OCI-LY3 (cell line): ENCODE data around the gene CBR4.

Experiments
- H2AFZ ChIP-seq: fragments of 200-600, 300-600 bp; shearing (Covaris generic); 2 replicates; pipeline ENCODE4 v1.6.0; 2014; ENCODE audit warnings: antibody characterized with exemption, low read depth, low read length
- H3K27ac ChIP-seq: fragments of 200-600, 300-600 bp; sonication (generic); 2 replicates; pipeline ENCODE4 v1.5.1; 2014; ENCODE audit warnings: mild to moderate bottlenecking, low read length, moderate library complexity, mixed read lengths
- H3K27me3 ChIP-seq: fragments of 200-600, 300-600 bp; sonication (generic); 2 replicates; pipeline ENCODE4 v1.6.1; 2014; ENCODE audit warnings: low read depth, low read length, mixed read lengths
- H3K36me3 ChIP-seq: fragments of 200-600, 300-600 bp; sonication (generic); replicated peaks from 2 replicates; pipeline ENCODE3; 2014; ENCODE audit warnings: low read depth, low read length, mixed read lengths
- H3K4me1 ChIP-seq: fragments of 300-600, 200-600 bp; sonication (generic); 2 replicates; pipeline ENCODE4 v1.6.1; 2014; ENCODE audit warnings: low read length, mixed read lengths
- H3K4me2 ChIP-seq: fragments of 200-600, 300-600 bp; sonication (generic); 2 replicates; pipeline ENCODE4 v1.6.1; 2014; ENCODE audit warnings: low read length, mixed read lengths
- H3K4me3 ChIP-seq: fragments of 300-600, 200-600 bp; sonication (generic); 2 replicates; pipeline ENCODE4 v1.5.1; 2014; ENCODE audit warnings: antibody characterized with exemption, mild to moderate bottlenecking, low read length, moderate library complexity
- H3K79me2 ChIP-seq: fragments of 300-600, 200-600 bp; shearing (Covaris generic); 2 replicates; pipeline ENCODE4 v1.6.1; 2014; ENCODE audit warnings: mild to moderate bottlenecking, low read length, mixed read lengths
- H3K9ac ChIP-seq: fragments of 300-600, 200-600 bp; shearing (Covaris generic); 2 replicates; pipeline ENCODE4 v1.6.0; 2014; ENCODE audit warnings: mild to moderate bottlenecking, low read length, moderate library complexity
- H3K9me3 ChIP-seq: fragments of 200-600, 300-600 bp; shearing (Covaris generic); 2 replicates; pipeline ENCODE4 v1.6.1; 2014; ENCODE audit warnings: low read length, mixed read lengths; ENCODE audit not compliant: insufficient read depth
- H4K20me1 ChIP-seq: fragments of 200-600, 300-600 bp; sonication (generic); 2 replicates; pipeline ENCODE4 v1.6.1; 2016; ENCODE audit warnings: low read length, mixed read lengths; ENCODE audit not compliant: insufficient read depth
- CTCF ChIP-seq: fragments of 200-600, 300-600 bp; sonication (generic); IDR thresholded peaks from 2 replicates; pipeline ENCODE4 v1.5.1; 2014; ENCODE audit warnings: antibody characterized with exemption, low read length, low read depth
- EZH2phosphoT487 ChIP-seq: fragments of 200-600 bp; shearing (Covaris generic); IDR thresholded peaks from 2 replicates; pipeline ENCODE4 v1.6.1; 2018; ENCODE audit warnings: antibody characterized with exemption, mixed run types, low read depth

The CBR4 gene

GRCh38 chr4:168942985-168943384 lies 67.1 kb downstream of the CBR4 start:
- Histone ChIP-seq H4K20me1 (no peaks in the 10 kb centered on the region), H3K9ac (no peak overlapping the region), H2AFZ (no peak overlapping the region), H3K4me2 (no peak overlapping the region), H3K27ac (no peak overlapping the region), H3K9me3 (no peaks in the 10 kb centered on the region), H3K4me1 (no peaks in the 10 kb centered on the region), H3K36me3 (no peaks in the 10 kb centered on the region), H3K79me2 (no peaks in the 10 kb centered on the region), H3K27me3 (no peaks in the 10 kb centered on the region), H3K4me3 (no peak overlapping the region)
- TF ChIP-seq CTCF (peak; percentile 83), EZH2phosphoT487 (no peak)
